Duodenal mucosa (tissue), 2 donors: ENCODE results near the gene FRG1.
"Not testable (repeated sequence)": the region's sequence is repeated elsewhere in the genome, so short reads cannot be mapped to it uniquely, and the experiment has no call there.

Experiments
- H3K27ac ChIP-seq: one replicate; pipeline ENCODE4 v1.7.0; 2013; ENCODE audit warnings: low read depth, low read length
- H3K27me3 ChIP-seq, 2 donors: one replicate each; pipeline ENCODE4 v1.7.0; 2013; ENCODE audit warnings: low read length in 2 of 2, control low read depth in 1 of 2; ENCODE audit not compliant: insufficient read depth in 2 of 2, control insufficient read depth in 1 of 2
- H3K36me3 ChIP-seq, 2 donors: one replicate each; pipeline ENCODE4 v1.7.0; 2013; ENCODE audit warnings: low read length in 2 of 2, control low read depth in 1 of 2; ENCODE audit not compliant: insufficient read depth in 2 of 2, control insufficient read depth in 1 of 2
- H3K4me1 ChIP-seq, 2 donors: one replicate each; pipeline ENCODE4 v1.7.0; 2013; ENCODE audit warnings: low read length in 2 of 2, control low read depth in 1 of 2; ENCODE audit not compliant: insufficient read depth in 2 of 2, control insufficient read depth in 1 of 2
- H3K4me3 ChIP-seq, 2 donors: one replicate each; pipeline ENCODE4 v1.7.0; 2013; ENCODE audit warnings: low read length in 2 of 2, low read depth in 1 of 2
- H3K9ac ChIP-seq, 2 donors: one replicate each; pipeline ENCODE4 v1.7.0; 2013; ENCODE audit warnings: low read length in 2 of 2, low read depth in 1 of 2
- H3K9me3 ChIP-seq, 2 donors: one replicate each; pipeline ENCODE4 v1.7.0; 2013; ENCODE audit warnings: low read length in 2 of 2, control low read depth in 1 of 2; ENCODE audit not compliant: control insufficient read depth in 1 of 2

FRG1 gene

GRCh38 chr4:189940178-189941004 lies at the start of gene FRG1:
TSS of gene FRG1 (plus strand) at chr4:189940872. CDS start at chr4:189941010, 138 bp downstream.
- H3K9me3 ChIP-seq = no peaks in the 10 kb centered on the region
- H3K36me3 ChIP-seq = no peaks in the 10 kb centered on the region
- peak within 1 kb of the TSS; percentile 86 to 92 for H3K4me3 ChIP-seq
- H3K4me1 ChIP-seq = peaks cover 0 to 9% of the 10 kb centered on the region in 2 donors
- H3K9ac ChIP-seq = peak within 1 kb of the TSS; percentile 85 to 90
- H3K27ac ChIP-seq = peak within 1 kb of the TSS; percentile 77
- H3K27me3 ChIP-seq = no peaks in the 10 kb centered on the region

- H3K4me1 ChIP-seq = no peaks in the 10 kb centered on the region
- H3K27me3 ChIP-seq = no peaks in the 10 kb centered on the region
- no peaks in the 10 kb centered on the region for H3K9me3 ChIP-seq
- no peaks in the 10 kb centered on the region for H3K36me3 ChIP-seq
- H3K9ac ChIP-seq = no peak overlapping the region
- H3K27ac ChIP-seq = no peak overlapping the region
- H3K4me3 ChIP-seq = no peak overlapping the region
Observed at GRCh38 chr4:189897667-189898066, 43.0 kb upstream of the FRG1 start.

- not testable (repeated sequence) for H3K9ac ChIP-seq, H3K9me3 ChIP-seq, H3K36me3 ChIP-seq, H3K4me1 ChIP-seq, H3K27me3 ChIP-seq, H3K4me3 ChIP-seq, H3K27ac ChIP-seq
Observed at GRCh38 chr4:189899481-189900015, 41.1 kb upstream of the FRG1 start.

- H3K4me1 ChIP-seq, H3K27ac ChIP-seq, H3K9me3 ChIP-seq, H3K36me3 ChIP-seq, H3K27me3 ChIP-seq, H3K4me3 ChIP-seq, H3K9ac ChIP-seq: not testable (repeated sequence)
Observed at GRCh38 chr4:189904420-189905027, 36.1 kb upstream of the FRG1 start.

- no peaks in the 10 kb centered on the region for H3K4me1 ChIP-seq
- H3K27me3 ChIP-seq = no peaks in the 10 kb centered on the region
- no peaks in the 10 kb centered on the region for H3K9me3 ChIP-seq
- H3K9ac ChIP-seq = no peak overlapping the region
- H3K27ac ChIP-seq = no peak overlapping the region
- H3K4me3 ChIP-seq = no peak overlapping the region
- no peaks in the 10 kb centered on the region for H3K36me3 ChIP-seq
Observed at GRCh38 chr4:189912170-189912569, 28.5 kb upstream of the FRG1 start.

- Histone ChIP-seq H3K9me3 (peaks cover 7 to 12% of the 10 kb centered on the region in 2 donors), H3K27ac (no peak overlapping the region), H3K36me3 (no peaks in the 10 kb centered on the region)
Observed at GRCh38 chr4:189917161-189917891, 23.3 kb upstream of the FRG1 start.

GRCh38 chr4:189921058-189921457 lies 19.6 kb upstream of the FRG1 start:
- no peak overlapping the region for H3K9ac ChIP-seq
- H3K27ac ChIP-seq = no peak overlapping the region
- no peaks in the 10 kb centered on the region for H3K27me3 ChIP-seq
- no peaks in the 10 kb centered on the region for H3K4me1 ChIP-seq
- H3K36me3 ChIP-seq = no peaks in the 10 kb centered on the region
- H3K9me3 ChIP-seq = peaks cover 7 to 12% of the 10 kb centered on the region in 2 donors
- no peak overlapping the region for H3K4me3 ChIP-seq

More at GRCh38 chr4:189917161-189917891, 23.3 kb upstream of the FRG1 start:
- Histone ChIP-seq H3K27me3 (no peaks in the 10 kb centered on the region), H3K9ac (no peak overlapping the region), H3K4me1 (no peaks in the 10 kb centered on the region), H3K4me3 (no peak overlapping the region)

GRCh38 chr4:189926742-189927141 lies 13.9 kb upstream of the FRG1 start:
- H3K27ac ChIP-seq = not testable (repeated sequence)

GRCh38 chr4:189941005-189941450 lies 356 bp downstream of the FRG1 start:
- Histone ChIP-seq H3K9me3 (no peaks in the 10 kb centered on the region), H3K36me3 (no peaks in the 10 kb centered on the region), H3K9ac (peak overlapping the region; percentile 48 to 90), H3K27ac (peak overlapping the region; percentile 77), H3K4me1 (peaks cover 0 to 9% of the 10 kb centered on the region in 2 donors), H3K27me3 (no peaks in the 10 kb centered on the region), H3K4me3 (peak overlapping the region; percentile 86 to 92)

More at GRCh38 chr4:189926742-189927141, 13.9 kb upstream of the FRG1 start:
- not testable (repeated sequence) for H3K9ac ChIP-seq, H3K36me3 ChIP-seq, H3K4me3 ChIP-seq, H3K4me1 ChIP-seq, H3K27me3 ChIP-seq, H3K9me3 ChIP-seq

- not testable (repeated sequence) for H3K27me3 ChIP-seq, H3K9me3 ChIP-seq, H3K4me1 ChIP-seq, H3K4me3 ChIP-seq, H3K27ac ChIP-seq, H3K9ac ChIP-seq, H3K36me3 ChIP-seq
Observed at GRCh38 chr4:189942412-189942811, 1.7 kb downstream of the FRG1 start.
